ENCODE data around the gene HTR2C. TPM values are rescaled to one million over a fixed set of nuclear protein-coding genes. Genes with fewer than 3 reads are reported as not detected.

The HTR2C gene
- total RNA-seq, 1 experiment from 2014 or later = 0.33 TPM

DNA sequence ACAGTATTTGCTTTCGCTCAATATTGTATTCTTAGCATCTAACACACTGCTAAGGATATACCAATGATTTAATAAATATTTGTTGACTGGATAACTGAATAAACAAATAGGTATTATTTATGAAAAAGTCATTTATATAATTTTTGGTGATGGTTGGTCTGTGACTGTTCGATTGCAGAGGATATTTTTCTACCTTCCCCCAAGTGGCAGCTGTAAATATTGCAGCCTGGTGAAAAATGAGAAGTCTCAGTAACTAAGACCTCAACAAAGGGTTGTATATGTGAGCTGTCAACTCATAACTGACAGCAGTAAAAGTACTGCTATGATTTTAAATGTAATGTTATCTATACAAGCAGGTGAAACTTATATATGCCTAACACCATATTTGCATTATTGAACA lies 36.0 kb downstream of the HTR2C start:
- intact Hi-C loops (cut with micrococcal nuclease; ENCODE audit: unreplicated experiment) = loop anchor here (10.0 kb wide), 1 partner anchor 525 kb away; no protein-coding TSS in a partner anchor
- H4K20me1 ChIP-seq (ENCODE audit: insufficient read depth) = no peaks in the 10 kb centered on the region
- ChIA-PET POLR2A (ENCODE audit: unreplicated experiment) (no interaction called here), CTCF (no interaction called here)
- no peaks in the 10 kb centered on the region for H3K9me3 ChIP-seq (ENCODE audit: insufficient read depth, low read depth)
- DNase-seq = no peak
- no TSS peak for BruUV-seq (replicated peaks)
- no peak overlapping the region for H3K27ac ChIP-seq
- no peaks in the 10 kb centered on the region for H3K9me2 ChIP-seq (ENCODE audit: insufficient read depth)
- H3F3A ChIP-seq (ENCODE audit: insufficient read depth, low read depth) = no peaks in the 10 kb centered on the region
- no peak for TF ChIP-seq EZH2 (IDR thresholded peaks at IDR 0.05; ENCODE audit: low read depth)
- TF ChIP-seq, protein P1, sequence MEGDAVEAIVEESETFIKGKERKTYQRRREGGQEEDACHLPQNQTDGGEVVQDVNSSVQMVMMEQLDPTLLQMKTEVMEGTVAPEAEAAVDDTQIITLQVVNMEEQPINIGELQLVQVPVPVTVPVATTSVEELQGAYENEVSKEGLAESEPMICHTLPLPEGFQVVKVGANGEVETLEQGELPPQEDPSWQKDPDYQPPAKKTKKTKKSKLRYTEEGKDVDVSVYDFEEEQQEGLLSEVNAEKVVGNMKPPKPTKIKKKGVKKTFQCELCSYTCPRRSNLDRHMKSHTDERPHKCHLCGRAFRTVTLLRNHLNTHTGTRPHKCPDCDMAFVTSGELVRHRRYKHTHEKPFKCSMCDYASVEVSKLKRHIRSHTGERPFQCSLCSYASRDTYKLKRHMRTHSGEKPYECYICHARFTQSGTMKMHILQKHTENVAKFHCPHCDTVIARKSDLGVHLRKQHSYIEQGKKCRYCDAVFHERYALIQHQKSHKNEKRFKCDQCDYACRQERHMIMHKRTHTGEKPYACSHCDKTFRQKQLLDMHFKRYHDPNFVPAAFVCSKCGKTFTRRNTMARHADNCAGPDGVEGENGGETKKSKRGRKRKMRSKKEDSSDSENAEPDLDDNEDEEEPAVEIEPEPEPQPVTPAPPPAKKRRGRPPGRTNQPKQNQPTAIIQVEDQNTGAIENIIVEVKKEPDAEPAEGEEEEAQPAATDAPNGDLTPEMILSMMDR (conservative IDR thresholded peaks at IDR 0.05) = peak; percentile 73
- no peaks in the 10 kb centered on the region for H3K27me3 ChIP-seq (ENCODE audit: insufficient read depth, low read depth)
- H3K4me1 ChIP-seq (replicated peaks; ENCODE audit: insufficient read depth) = no peaks in the 10 kb centered on the region
- no peak overlapping the region for H3K4me3 ChIP-seq
- no peaks in the 10 kb centered on the region for H3K79me2 ChIP-seq (ENCODE audit: low read depth)
- H3K36me3 ChIP-seq (ENCODE audit: low read depth) = no peaks in the 10 kb centered on the region
- no peak overlapping the region for H2AFZ ChIP-seq
- no peak overlapping the region for H3K4me2 ChIP-seq

DNA sequence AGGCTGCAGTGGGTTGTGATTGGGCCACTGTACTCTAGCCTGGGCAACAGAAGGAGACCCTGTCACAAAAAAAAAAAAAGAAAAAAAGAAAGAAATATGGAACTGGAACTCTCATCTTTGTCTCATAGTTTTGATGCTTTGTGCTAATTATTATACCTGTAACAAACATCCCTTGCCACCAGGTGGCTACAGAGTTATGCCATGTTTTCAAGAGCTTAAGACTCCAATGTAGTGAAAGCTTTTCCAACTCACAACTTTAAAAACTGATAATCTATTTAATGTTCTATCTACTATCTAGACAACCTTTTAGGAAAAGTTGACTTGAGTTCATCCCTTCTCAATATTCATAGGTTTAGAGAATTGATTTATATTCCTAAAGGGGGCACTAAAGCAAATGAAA lies 42.4 kb downstream of the HTR2C start:
- ChIA-PET POLR2A (ENCODE audit: unreplicated experiment) (no interaction called here), CTCF (interaction anchor here (1.3 kb wide), 1 partner anchor 333 kb away, joined by 5 read pairs; no protein-coding TSS in a partner anchor)
- TF ChIP-seq, protein P1 (conservative IDR thresholded peaks at IDR 0.05) = peak; percentile 74
- no peak for TF ChIP-seq EZH2 (IDR thresholded peaks at IDR 0.05; ENCODE audit: low read depth)
- no peaks in the 10 kb centered on the region for H3K36me3 ChIP-seq (ENCODE audit: low read depth)
- H3K79me2 ChIP-seq (ENCODE audit: low read depth) = no peaks in the 10 kb centered on the region
- H3F3A ChIP-seq (ENCODE audit: insufficient read depth, low read depth) = no peaks in the 10 kb centered on the region
- no peak overlapping the region for H3K4me3 ChIP-seq
- H3K27ac ChIP-seq = no peak overlapping the region
- no peaks in the 10 kb centered on the region for H4K20me1 ChIP-seq (ENCODE audit: insufficient read depth)
- H2AFZ ChIP-seq = 0 out of 2 replicates have a peak overlapping the region, but pooled peaks have one; percentile 9
- no TSS peak for BruUV-seq (replicated peaks)
- DNase-seq = no peak
- no peaks in the 10 kb centered on the region for H3K4me1 ChIP-seq (replicated peaks; ENCODE audit: insufficient read depth)
- no peaks in the 10 kb centered on the region for H3K9me3 ChIP-seq (ENCODE audit: insufficient read depth, low read depth)
- intact Hi-C loops (cut with micrococcal nuclease; ENCODE audit: unreplicated experiment) = loop anchor here (5.0 kb wide), 1 partner anchor 331 kb away; no protein-coding TSS in a partner anchor
- H3K4me2 ChIP-seq = no peak overlapping the region
- no peaks in the 10 kb centered on the region for H3K27me3 ChIP-seq (ENCODE audit: insufficient read depth, low read depth)
- H3K9me2 ChIP-seq (ENCODE audit: insufficient read depth) = no peaks in the 10 kb centered on the region

DNA sequence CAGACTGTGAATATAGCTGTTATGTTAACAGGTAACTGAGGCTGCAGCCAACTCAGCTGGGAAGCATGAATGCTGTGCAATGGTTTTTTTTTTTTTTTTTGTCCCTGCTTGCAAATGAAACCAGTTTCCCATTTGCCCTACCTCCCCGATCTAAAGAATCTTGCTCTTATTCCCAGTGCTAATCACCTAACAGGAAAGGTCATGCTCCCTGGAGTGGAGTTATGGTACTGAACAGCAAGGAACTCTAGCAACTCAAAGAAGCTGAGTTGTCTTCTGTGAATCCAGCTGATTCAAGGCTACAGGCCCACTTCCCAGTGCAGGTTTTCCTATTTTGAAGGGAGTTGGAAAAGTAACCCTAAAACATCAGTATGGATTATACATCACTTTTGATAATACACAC lies 52.1 kb downstream of the HTR2C start:
- no peak for DNase-seq

More for the DNA sequence above, 52.1 kb downstream of the HTR2C start:
- Histone ChIP-seq H3K4me2 (no peak overlapping the region), H3K9me2 (ENCODE audit: insufficient read depth) (no peaks in the 10 kb centered on the region), H3K27me3 (ENCODE audit: insufficient read depth, low read depth) (no peaks in the 10 kb centered on the region), H3K9me3 (ENCODE audit: insufficient read depth, low read depth) (no peaks in the 10 kb centered on the region), H3K4me1 (replicated peaks; ENCODE audit: insufficient read depth) (no peaks in the 10 kb centered on the region), H3F3A (ENCODE audit: insufficient read depth, low read depth) (no peaks in the 10 kb centered on the region), H2AFZ (no peak overlapping the region), H4K20me1 (ENCODE audit: insufficient read depth) (no peaks in the 10 kb centered on the region), H3K27ac (no peak overlapping the region), H3K4me3 (no peak overlapping the region), H3K36me3 (ENCODE audit: low read depth) (no peaks in the 10 kb centered on the region), H3K79me2 (ENCODE audit: low read depth) (no peaks in the 10 kb centered on the region)
- intact Hi-C loops (cut with micrococcal nuclease; ENCODE audit: unreplicated experiment) = no loop called here
- ChIA-PET POLR2A (ENCODE audit: unreplicated experiment) (no interaction called here), CTCF (no interaction called here)
- no TSS peak for BruUV-seq (replicated peaks)
- TF ChIP-seq, protein P1 (conservative IDR thresholded peaks at IDR 0.05) = no peak
